Neural cell (in vitro differentiated cells): ENCODE data around the gene GAD2.

Source experiments
- EP300 ChIP-seq: fragments of 450-650 bp; conservative IDR thresholded peaks from 2 replicates; pipeline ENCODE4 v1.6.1; 2014; ENCODE audit warnings: antibody characterized with exemption, mild to moderate bottlenecking, moderate library complexity; ENCODE audit not compliant: poor library complexity, severe bottlenecking
- EZH2 ChIP-seq: fragments of 200-600, 300-800 bp; shearing (Covaris generic), sonication (generic); IDR thresholded peaks from 2 replicates; pipeline ENCODE4 v1.6.1; 2014; ENCODE audit warnings: antibody characterized with exemption, low read length, borderline replicate concordance, mild to moderate bottlenecking; ENCODE audit not compliant: insufficient read depth, poor library complexity, severe bottlenecking
- MXI1 ChIP-seq: fragments of 450-650 bp; conservative IDR thresholded peaks from 2 replicates; pipeline ENCODE4 v1.6.1; 2014; ENCODE audit warnings: antibody characterized with exemption, mild to moderate bottlenecking; ENCODE audit not compliant: poor library complexity, severe bottlenecking
- POLR2AphosphoS5 ChIP-seq: IDR thresholded peaks from 2 replicates; pipeline ENCODE4 v1.6.1; 2012
- RAD21 ChIP-seq: fragments of 450-650 bp; conservative IDR thresholded peaks from 2 replicates; pipeline ENCODE4 v1.6.1; 2014; ENCODE audit warnings: antibody characterized with exemption, mild to moderate bottlenecking, moderate library complexity
- SMC3 ChIP-seq: fragments of 450-650 bp; conservative IDR thresholded peaks from 2 replicates; pipeline ENCODE4 v1.6.1; 2014; ENCODE audit warnings: antibody characterized with exemption, mild to moderate bottlenecking, moderate library complexity; ENCODE audit not compliant: poor library complexity
- TAF1 ChIP-seq: IDR thresholded peaks from 2 replicates; pipeline ENCODE4 v1.6.1; 2012; ENCODE audit warnings: low read depth
- TF ChIP-seq, protein P1 (sequence below): fragments of 450-650 bp; IDR thresholded peaks from 2 replicates; pipeline ENCODE4 v1.5.1; 2014; ENCODE audit warnings: antibody characterized with exemption, mild to moderate bottlenecking, moderate library complexity; ENCODE audit not compliant: poor library complexity, severe bottlenecking
- TF ChIP-seq, protein P2 (sequence below): IDR thresholded peaks from 2 replicates; pipeline ENCODE4 v1.6.1; 2012; ENCODE audit warnings: borderline replicate concordance

DNA sequence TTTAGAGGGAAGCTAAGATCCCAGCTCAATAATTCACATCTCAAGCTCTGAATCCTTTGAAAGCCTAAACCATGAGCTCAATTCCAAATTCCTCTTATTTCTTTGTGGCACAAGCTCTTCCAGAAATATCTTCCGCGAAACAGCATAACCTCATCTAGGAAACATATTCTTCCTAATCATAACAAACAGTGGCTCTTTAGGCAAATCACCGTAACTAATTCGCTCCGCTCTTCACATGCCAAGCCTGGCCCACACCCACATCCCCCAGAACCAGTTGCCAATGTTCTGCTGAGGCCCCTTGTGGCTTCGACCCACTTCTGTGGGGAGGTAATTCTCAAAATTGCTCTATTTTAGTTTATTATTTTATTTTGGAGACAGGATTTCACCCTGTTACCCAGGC lies 19.2 kb downstream of the GAD2 start:
- TF ChIP-seq, protein P1, sequence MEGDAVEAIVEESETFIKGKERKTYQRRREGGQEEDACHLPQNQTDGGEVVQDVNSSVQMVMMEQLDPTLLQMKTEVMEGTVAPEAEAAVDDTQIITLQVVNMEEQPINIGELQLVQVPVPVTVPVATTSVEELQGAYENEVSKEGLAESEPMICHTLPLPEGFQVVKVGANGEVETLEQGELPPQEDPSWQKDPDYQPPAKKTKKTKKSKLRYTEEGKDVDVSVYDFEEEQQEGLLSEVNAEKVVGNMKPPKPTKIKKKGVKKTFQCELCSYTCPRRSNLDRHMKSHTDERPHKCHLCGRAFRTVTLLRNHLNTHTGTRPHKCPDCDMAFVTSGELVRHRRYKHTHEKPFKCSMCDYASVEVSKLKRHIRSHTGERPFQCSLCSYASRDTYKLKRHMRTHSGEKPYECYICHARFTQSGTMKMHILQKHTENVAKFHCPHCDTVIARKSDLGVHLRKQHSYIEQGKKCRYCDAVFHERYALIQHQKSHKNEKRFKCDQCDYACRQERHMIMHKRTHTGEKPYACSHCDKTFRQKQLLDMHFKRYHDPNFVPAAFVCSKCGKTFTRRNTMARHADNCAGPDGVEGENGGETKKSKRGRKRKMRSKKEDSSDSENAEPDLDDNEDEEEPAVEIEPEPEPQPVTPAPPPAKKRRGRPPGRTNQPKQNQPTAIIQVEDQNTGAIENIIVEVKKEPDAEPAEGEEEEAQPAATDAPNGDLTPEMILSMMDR, result no peak
- TF ChIP-seq POLR2AphosphoS5 (no peak), EP300 (no peak), TAF1 (no peak), RAD21 (no peak), EZH2 (no peak), MXI1 (no peak), SMC3 (no peak)
- TF ChIP-seq, protein P2, sequence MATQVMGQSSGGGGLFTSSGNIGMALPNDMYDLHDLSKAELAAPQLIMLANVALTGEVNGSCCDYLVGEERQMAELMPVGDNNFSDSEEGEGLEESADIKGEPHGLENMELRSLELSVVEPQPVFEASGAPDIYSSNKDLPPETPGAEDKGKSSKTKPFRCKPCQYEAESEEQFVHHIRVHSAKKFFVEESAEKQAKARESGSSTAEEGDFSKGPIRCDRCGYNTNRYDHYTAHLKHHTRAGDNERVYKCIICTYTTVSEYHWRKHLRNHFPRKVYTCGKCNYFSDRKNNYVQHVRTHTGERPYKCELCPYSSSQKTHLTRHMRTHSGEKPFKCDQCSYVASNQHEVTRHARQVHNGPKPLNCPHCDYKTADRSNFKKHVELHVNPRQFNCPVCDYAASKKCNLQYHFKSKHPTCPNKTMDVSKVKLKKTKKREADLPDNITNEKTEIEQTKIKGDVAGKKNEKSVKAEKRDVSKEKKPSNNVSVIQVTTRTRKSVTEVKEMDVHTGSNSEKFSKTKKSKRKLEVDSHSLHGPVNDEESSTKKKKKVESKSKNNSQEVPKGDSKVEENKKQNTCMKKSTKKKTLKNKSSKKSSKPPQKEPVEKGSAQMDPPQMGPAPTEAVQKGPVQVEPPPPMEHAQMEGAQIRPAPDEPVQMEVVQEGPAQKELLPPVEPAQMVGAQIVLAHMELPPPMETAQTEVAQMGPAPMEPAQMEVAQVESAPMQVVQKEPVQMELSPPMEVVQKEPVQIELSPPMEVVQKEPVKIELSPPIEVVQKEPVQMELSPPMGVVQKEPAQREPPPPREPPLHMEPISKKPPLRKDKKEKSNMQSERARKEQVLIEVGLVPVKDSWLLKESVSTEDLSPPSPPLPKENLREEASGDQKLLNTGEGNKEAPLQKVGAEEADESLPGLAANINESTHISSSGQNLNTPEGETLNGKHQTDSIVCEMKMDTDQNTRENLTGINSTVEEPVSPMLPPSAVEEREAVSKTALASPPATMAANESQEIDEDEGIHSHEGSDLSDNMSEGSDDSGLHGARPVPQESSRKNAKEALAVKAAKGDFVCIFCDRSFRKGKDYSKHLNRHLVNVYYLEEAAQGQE, result no peak
